ENCODE results near the gene SELENOS. TPM values are rescaled to one million over a fixed set of nuclear protein-coding genes. Genes with fewer than 3 reads are reported as not detected.

The SELENOS gene
- total RNA-seq, 1 experiment from 2014 or later, result 128 TPM

DNA sequence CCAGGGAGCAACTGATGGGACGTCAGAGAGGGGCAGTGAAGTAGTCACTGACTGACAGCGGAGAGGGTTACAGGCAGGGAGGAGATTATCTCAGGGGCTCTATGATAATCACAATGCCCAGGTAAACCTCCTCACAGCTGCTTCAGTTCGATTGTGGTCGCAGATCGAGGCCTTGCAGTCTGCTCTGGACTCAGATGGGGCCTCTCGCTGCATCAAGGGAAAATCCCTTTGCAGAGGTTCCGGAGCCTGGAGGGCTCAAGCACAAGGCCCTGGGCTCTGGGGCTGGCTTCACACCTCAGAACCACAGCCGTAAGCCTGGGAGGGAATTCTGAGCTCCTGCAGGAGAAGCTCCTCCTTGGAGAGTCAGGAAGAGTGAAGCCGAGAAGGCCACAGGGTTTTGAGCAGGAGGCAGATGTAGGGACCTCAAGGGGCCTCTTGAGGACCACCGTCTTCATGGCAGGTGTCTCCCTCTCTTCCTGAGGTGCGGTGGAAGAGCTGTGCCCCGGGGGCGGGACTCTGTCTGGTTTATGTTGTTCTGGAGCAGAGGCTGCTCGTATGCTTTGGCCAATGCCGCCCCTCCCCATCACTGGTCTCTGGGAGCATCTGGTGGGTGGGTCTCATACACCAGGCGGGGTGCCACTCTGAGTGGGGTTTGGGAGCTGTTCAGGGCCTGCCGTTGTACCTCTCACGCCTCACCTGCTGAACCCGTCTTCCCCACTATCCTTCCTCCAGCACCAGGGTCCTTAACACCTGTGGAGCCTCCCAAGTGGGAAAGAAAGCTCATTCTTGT, 37.2 kb upstream of the SELENOS start:
- no peak for DNase-seq (ENCODE audit: low read depth, low spot score)
- in situ Hi-C loops (cut with HindIII; ENCODE audit: low pct_unique_long_range_greater_than_20kb, low sequenced_read_pairs), result no loop called here

DNA sequence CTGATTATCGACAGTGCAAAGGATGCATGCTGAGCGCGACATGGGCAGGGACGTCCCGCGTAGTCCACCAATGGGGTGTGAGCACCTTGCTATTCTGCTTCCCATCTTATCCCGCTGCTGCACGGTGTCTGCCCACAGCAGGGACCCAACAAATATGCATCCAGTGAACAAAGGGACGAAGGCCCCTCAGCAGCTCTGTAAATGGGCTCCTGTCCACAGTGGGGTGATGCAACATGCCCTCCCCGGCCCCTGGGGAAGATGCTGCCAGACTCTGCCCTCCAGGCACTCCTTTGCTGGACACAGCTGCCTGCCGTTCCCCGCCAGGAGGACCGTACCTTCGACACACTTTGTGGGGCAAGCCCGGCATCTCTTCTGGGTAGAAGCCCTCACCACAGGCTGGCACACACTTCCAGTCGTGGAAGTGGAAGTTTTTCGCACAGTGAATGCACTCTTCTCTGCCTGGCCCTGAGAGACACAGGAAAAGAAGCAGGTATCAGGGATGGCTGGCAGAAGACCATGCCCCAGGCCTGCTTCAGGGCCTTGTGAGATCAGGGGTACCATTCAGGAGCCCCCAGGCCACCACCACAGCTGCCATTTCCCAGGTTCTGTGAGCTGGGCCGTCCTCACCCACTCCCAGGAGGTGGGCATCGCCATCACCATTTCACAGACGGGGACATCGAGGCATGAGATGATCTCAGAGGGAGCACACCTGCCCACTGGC, 35.9 kb upstream of the SELENOS start:
- DNase-seq (ENCODE audit: low read depth, low spot score), result no peak

DNA sequence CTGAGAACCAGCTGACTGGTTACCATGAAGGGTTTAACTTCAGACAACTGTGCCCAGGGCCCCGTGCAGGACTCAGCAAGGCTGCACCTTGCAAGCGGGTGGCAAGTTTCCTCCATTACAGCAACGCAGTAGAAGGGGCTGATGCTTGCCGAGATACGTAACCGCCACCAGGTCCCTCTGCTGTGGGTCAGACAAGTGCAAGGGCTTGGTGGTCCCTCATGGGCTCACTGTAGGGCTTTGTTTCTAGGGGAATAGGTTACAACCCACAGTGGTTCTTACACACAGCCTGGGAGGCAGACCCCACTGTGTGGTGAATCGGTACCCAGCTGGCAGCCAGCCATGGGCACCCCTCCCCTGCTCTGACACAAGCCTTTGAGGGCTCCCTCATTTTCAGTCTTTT, 33.2 kb upstream of the SELENOS start:
- in situ Hi-C loops (cut with HindIII; ENCODE audit: low pct_unique_long_range_greater_than_20kb, low sequenced_read_pairs), result no loop called here
- DNase-seq (ENCODE audit: low read depth, low spot score), result no peak

More for the DNA sequence above, 35.9 kb upstream of the SELENOS start:
- in situ Hi-C loops (cut with HindIII; ENCODE audit: low pct_unique_long_range_greater_than_20kb, low sequenced_read_pairs), result no loop called here

DNA sequence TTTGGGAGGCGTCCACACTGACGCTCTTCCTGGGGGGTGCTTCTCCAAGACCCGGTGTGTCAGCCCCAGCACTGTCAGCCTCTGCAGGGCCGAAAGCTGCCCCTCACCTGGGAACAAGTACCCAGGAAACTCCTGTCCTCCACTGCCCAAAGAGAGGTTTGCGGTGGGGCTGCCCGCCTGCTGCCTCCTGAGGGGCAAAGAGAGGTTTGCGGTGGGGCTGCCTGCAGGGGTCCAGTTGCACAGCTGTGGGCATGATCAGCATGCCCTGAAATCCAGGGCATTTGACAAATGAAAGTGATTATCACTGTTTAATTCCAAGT, 32.8 kb upstream of the SELENOS start:
- in situ Hi-C loops (cut with HindIII; ENCODE audit: low pct_unique_long_range_greater_than_20kb, low sequenced_read_pairs), result no loop called here
- no peak for DNase-seq (ENCODE audit: low read depth, low spot score)

DNA sequence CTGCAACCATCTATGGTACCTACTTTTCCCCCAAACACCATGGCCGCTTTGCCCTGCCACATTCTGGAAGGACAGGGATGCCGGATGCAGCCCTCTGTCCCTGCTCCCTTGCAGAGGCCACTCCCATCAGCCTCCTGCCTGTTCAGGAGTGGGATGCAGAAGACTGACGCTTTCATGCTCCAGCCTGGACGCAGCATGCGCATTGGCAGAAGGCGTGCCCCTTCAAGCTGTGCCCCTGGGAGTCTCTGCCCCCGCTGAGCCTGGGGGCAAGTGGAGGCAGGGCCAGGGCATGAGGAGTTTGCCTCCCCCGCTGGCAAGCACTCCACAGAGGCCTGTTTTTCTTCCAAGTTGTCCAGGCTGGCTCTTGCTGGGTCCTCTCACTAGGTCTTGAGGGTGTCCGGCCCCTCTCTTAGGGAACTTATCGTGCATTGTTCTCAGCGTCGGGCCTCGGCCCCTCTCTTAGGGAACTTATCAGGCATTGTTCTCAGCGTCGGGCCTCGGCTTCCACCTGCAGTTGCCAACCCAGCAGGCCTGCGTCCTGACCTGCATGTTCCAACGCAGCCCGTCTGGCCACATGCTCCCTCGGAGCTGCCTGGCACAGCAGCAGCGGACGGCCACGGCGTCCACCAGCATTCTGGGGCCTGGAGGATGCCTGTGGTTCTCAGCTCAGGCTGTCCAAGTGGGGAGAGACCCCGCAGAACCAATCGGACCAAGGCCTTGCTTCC, 32.3 kb upstream of the SELENOS start:
- no peak for DNase-seq (ENCODE audit: low read depth, low spot score)
- in situ Hi-C loops (cut with HindIII; ENCODE audit: low pct_unique_long_range_greater_than_20kb, low sequenced_read_pairs), result no loop called here

DNA sequence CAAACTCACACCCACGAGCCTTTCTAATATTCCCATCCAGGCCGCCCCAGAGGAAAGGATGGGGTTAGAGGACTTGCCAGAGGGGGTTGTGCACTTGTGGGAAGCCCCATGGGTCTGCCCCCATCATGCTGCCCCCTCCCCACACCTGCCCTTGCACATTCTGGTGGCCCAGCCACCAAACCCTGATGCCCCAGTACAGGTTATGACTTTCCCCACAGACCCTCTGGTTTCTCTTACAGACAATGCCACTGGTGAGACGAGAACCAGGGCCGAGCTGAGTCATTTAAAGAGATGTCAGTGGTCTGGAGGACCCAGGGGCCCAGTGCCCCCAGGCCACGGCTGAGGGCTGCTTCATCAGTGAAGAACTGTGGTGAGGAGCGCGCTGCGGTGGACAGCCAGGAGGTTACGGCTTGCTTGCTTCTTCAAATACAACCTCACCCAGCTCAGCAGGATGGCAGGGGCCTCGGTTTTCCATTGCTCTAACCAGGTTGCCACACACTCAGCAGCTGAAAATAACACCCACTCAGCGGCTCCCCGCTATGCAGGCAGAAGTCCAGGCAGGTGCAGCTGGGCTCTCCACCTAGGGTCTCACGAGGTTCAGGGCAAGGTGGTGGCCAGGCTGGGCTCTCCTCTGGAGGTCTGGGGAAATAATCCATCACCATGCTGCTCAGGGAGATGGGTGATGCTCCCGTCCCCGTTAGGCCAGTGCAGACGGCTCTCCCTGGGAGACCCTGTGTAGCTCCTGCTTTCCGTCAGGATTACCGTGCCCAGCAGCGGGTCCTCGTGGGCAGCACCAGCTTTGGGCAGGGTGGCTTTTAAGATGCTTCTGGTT, 31.5 kb upstream of the SELENOS start:
- no peak for DNase-seq (ENCODE audit: low read depth, low spot score)
- in situ Hi-C loops (cut with HindIII; ENCODE audit: low pct_unique_long_range_greater_than_20kb, low sequenced_read_pairs), result no loop called here

DNA sequence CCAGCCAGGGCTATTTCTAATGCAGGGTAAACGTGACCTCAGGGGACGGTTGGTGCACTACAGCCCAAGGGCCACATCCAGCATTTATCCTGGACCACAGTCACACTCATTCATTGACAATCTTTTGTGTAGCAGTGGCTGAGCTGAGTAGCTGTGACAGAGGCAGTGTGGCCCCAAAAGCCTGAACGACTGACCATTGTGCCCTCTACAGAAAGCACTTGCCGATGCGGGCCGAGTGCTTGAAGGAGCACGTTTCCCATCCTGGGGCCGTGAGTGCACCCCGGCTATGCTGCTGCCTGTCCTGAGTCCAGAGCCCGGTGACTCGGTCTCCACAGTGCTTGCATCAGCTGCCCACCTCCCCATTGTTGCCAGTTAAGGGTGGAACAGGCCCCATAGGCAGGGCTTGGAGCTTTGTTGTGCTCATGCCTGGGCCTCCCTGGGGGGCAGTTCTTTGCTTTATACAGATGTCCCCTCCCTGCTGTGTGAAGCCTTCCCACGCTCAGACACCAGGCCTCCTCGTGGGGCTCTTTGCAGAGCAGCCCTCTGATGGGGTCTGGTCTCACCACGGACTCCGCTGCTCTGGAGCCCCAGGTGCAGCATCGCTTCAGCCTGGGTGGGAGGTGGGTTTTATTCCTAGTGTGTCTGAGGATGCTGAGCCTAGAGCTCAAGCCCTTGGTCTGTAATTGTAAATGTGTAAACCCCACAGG, 30.8 kb upstream of the SELENOS start:
- in situ Hi-C loops (cut with HindIII; ENCODE audit: low pct_unique_long_range_greater_than_20kb, low sequenced_read_pairs), result no loop called here
- DNase-seq (ENCODE audit: low read depth, low spot score), result no peak

DNA sequence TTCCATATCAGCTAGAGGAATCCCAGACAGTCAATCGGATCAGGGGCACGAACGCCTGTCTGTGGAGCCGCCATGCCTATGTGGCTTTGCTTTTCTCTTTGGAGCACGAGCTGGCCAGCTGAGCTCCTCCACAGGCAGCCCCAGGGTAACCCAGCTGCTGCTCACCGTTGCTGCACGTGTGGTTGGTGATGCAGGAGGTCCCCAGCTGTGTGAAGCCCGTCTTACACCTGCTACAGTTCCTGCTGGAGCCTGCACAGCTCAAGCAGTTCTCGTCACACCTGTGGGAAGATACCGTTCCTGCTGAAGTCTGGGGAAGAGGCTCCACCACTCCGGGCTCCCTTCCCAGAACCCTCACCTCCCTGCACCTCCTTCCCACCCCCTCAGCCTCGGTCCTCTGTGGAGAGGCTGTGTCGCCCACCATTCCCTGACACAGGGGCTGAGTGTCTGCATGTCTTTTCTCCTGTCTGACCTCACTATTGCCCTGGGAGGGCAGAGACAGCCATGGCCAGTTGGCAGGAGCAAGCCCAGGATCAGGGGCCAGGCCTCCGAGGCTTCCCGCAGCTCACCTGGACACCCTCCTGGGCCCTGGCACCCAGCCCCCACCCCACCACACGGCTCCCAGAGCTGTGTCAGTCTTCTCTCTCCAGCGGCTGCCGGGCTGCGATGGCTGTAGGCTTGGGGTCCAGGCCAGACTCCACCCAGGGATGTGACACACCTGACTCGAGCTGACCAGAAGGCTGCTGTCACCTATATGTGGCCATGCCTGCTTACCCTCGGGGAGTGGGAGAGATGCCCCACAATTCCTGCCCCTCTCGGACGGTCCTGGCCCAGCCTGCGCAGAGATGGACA, 30.0 kb upstream of the SELENOS start:
- in situ Hi-C loops (cut with HindIII; ENCODE audit: low pct_unique_long_range_greater_than_20kb, low sequenced_read_pairs), result no loop called here
- no peak for DNase-seq (ENCODE audit: low read depth, low spot score)

DNA sequence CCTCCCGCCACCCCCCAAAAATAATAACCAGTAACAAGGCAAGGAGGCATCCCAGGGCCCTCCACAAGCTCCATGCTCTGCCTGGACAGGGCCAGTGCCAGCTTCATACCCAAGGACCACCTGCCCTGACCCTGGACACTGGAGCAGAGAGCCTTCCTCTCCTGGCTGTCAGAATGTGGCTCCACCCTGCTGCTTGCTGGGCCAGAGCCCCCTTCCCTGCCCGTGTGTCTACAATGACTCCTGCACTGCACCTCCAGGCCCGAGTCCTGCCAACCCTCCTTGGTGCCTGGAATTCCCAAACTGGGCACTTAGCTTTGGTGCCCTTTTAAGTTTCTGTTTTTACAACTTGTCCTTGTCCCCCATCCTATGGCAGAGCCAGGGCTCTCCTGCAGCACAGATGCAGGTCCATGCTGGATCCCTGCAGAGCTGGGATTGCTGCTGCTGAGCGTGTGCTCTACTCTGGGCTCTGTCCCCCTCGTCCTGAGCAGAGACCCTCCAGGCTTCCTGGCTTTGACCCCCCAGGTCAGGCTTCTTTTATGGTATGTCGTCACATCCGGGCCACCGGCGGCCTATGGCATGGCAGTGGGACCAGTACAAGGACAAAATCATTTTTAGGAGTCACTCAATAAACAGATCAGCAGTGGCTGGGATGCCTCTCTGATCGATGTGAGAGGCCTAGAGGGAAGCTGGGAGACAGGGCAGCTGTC, 29.2 kb upstream of the SELENOS start:
- no peak for DNase-seq (ENCODE audit: low read depth, low spot score)
- in situ Hi-C loops (cut with HindIII; ENCODE audit: low pct_unique_long_range_greater_than_20kb, low sequenced_read_pairs), result no loop called here

DNA sequence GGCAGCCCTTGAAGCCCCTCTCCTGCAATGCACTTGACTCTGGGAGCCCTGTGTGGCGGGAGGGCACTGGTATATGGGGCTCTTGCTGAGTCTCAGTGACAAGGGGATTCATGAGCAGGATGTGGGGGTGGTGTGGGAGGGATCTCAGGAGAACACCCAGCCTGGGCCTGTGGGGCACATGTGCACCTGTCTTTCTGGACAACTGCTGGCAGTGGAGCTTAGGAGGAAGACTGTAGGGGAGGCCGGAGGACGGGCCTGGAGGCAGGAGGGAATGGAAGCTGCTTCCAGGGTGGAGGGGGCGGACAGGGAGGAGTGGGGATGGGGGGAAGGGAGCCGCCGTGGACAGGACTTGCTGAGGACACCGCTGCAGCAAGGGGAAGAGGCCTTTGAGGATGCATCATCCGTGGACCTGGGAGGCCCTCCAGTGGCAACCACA, 28.6 kb upstream of the SELENOS start:
- DNase-seq (ENCODE audit: low read depth, low spot score), result no peak
- in situ Hi-C loops (cut with HindIII; ENCODE audit: low pct_unique_long_range_greater_than_20kb, low sequenced_read_pairs), result no loop called here

DNA sequence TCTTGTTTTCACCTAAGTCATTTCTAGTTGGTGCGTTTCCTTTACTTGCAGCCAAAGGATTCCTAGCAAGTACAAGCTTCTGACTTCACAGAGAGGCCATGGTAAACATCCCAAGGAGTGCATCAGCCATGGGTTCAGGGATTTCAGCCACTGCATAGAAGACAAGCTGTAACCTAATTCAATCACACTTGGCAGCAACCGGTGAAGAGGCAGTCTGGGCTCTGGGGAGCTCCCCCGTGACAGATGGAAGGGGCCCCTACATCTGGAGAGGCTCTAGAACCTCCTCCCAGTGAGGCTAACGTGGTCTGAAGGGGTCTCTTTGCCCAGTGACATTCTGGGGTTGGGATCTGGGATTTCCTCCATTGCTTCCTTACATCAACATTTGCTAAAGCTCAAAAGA, 26.1 kb upstream of the SELENOS start:
- in situ Hi-C loops (cut with HindIII; ENCODE audit: low pct_unique_long_range_greater_than_20kb, low sequenced_read_pairs), result no loop called here
- no peak for DNase-seq (ENCODE audit: low read depth, low spot score)

DNA sequence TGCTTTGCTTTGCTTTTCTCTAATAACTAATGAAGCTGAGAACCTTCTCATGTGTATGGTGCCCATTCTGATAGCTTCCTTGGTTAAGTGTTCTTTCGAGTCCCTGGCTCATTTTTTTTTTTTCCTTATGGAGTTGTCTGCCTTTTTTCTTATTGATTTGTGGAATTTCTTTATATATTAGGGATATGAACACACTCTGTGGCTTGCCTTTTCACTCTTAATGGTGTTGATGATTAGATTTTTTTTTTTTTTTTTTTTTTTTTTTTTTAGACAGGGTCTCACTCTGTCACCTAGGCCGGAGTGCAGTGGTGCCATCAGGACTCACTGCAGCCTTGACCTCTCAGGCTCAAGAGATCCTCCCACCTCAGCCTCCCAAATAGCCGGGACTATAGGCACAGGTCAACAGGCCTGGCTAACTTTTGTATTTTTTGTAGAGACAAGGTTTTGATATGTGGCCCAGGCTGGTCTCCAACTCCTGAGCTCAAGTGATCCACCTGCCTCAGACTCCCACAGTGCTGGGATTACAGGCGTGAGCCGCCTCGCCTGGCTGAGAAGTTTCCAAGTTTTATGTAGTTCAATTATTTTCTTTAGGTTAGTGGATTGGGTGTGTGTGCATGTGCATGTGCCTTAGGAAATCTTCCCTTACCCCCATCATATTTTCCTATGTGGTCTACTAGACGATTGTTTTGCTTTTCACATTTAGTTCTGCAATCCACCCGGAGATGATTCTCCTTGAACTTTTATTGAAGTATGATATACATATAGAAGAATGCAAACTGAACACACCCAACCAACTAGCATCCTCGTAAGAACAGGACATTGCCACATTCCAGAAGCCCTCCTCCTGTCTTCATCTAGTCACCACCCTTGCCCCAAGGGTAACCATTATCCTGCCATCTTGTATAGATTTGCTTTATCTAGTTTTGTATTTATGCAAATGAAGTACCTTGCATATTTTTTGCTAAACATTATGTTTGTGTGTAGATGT, 19.4 kb upstream of the SELENOS start:
- in situ Hi-C loops (cut with HindIII; ENCODE audit: low pct_unique_long_range_greater_than_20kb, low sequenced_read_pairs), result no loop called here
- no peak for DNase-seq (ENCODE audit: low read depth, low spot score)

DNA sequence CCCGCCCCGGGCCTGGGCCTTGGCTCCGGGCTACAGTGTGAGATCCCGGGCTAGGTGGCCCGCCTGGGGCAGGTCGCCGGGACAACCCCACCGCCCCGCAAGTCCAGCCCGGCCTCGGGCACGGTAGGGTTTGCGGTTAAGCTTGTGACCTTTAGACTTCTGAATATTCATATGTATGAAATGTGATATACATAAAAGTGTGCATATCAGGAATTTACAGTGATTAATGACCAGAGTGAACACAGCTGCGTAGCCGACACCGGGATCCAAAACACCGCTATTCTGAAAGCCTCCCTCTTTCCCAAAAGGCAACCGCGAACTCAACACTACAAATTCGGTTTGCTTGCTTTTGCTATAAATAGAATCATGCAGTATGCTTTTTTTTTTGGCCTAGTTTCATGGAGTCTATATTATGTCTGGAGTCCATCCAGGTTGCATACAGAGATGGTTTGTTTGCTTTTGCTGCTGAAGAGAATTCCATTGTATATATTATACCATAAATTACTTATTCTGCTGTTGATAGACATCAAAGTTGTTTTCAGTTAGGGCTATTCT, 18.4 kb upstream of the SELENOS start:
- no peak for DNase-seq (ENCODE audit: low read depth, low spot score)
- in situ Hi-C loops (cut with HindIII; ENCODE audit: low pct_unique_long_range_greater_than_20kb, low sequenced_read_pairs), result no loop called here

DNA sequence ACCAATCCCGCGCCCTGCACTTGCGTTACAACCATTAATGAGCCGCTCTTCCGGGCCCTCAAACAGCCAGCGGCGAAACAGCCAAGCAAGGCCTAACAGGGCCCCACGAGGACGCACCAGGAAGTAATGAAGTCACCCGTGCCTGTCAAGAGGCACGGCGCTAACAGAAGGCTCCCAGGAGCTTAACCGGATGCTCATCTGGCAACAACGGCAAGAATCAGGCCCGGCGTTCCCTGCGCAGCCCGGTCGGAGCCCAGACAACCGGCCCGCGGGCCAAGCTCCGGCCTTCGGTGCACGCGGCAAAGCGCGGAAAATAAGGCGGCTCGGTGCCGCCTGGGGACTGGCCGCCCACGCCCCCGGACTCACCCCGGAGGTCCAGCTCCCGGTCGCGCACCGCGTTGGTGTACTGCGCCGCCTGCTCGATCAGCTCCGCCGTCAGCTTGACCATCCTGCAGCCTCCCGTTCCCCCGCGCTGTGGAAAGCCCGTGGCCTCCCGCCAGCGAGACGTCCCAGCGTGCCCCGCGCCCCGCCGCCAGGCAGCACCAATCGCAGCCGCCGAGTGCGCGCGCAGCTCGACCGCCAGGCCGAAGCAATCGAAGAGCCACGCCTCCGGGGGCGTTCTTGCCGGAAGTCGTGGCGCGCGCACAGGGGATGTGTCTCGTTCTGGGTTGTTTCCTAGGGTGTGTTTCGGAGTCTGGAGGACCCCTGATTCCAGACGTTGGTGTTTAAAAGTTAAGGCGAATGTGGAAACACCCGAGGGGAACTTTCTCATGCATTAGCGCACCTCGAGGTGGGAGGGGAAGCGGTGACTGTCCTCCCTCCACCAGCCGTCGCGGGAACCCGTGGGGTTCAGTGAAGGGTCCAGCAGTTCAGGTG, 17.7 kb upstream of the SELENOS start, which contains the start of gene SNRPA1:
TSS of gene SNRPA1 (minus strand) at position 518 of the 876 bp plus-strand sequence. CDS start at position 448, 70 bp downstream.
- peak; percentile 93 for DNase-seq (ENCODE audit: low read depth, low spot score)
- in situ Hi-C loops (cut with HindIII; ENCODE audit: low pct_unique_long_range_greater_than_20kb, low sequenced_read_pairs), result no loop called here
